ENCODE data around the gene DYRK3. TPM values are rescaled to one million over a fixed set of nuclear protein-coding genes. Genes with fewer than 3 reads are reported as not detected.
A peak's percentile ranks its signal among the peaks of the same experiment; 100 is the strongest.

The DYRK3 gene
- total and polyA plus RNA-seq, 9 of the 15 experiments (the other 6 are each of a cell fraction or from before 2014, with no cell fraction given): 4.5 to 33.7 (median 25.7) TPM

GRCh38 chr1:206635080-206635977, at the start of gene DYRK3 (continued):
- TF ChIP-seq, protein P1, sequence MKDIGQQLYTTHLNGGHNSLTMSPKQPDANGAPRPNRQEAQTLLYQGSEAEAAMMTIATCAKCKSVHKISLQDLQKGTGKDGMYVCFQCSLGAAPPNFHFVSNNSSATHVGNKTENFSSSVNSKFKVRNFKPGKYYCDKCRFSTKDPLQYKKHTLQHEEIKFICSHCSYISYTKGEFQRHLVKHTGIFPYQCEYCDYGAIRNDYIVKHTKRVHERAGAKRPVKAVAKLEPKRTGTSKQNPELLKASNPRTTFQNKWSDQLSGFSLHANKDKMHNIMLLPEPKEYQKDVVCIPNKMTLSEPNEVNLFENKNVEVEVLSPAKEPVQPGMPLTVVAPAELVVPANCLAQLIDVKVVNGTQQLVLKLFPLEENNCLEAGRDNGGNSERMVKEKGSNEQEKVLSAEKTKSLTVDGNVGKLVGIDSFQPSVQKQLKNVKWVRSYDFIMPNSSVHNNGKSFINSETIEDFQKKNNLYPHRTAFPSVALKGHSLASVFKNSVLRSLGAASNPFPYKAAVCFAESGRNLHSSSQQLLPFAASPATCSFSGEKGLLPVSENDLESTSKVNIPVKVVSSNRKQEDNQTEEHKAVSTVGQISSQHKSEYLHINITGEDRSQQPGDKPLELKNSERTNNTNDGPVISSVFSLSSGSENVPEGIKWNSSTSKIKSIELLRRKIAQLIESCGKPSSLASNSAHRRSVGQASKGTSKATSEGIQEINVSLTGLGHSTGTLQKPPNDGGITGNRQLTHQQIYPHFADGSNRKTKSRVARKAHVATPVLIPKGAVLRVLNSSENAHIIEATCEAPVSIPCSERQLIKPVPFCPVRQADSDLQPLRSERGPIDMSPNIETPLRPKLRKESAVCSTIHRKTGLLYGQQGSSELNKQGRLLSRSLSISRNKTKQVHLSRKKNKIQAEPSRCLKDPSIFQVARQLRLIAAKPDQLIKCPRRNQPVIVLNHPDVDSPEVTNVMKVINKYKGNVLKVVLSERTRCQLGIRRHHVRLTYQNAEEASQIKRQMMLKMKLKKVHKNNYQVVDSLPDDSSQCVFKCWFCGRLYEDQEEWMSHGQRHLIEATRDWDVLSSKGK (CRISPR knock-in tag; IDR thresholded peaks at IDR 0.05): no peak
- TF ChIP-seq ZBED1 (IDR thresholded peaks at IDR 0.05): peak; percentile 73; the same call in 1 of the 2 replicates
- TF ChIP-seq ZNF197 (CRISPR knock-in tag; IDR thresholded peaks at IDR 0.05; ENCODE audit: low read depth): no peak
- no peak for TF ChIP-seq PHB (CRISPR knock-in tag; IDR thresholded peaks at IDR 0.05)
- peak; percentile 98 to 99 for TF ChIP-seq MAZ (CRISPR knock-in tag; conservative IDR thresholded peaks at IDR 0.05 in 1 of 2, IDR thresholded peaks at IDR 0.05 in 1 of 2)
- TF ChIP-seq SNRNP70 (optimal IDR thresholded peaks at IDR 0.05; ENCODE audit: low read depth, low read length): no peak
- no peak for TF ChIP-seq ADNP (tag; IDR thresholded peaks at IDR 0.05)
- peak; percentile 48; the same call in 1 of the 2 replicates for TF ChIP-seq ELF1 (tag; IDR thresholded peaks at IDR 0.05)
- TF ChIP-seq DACH1 (IDR thresholded peaks at IDR 0.05; ENCODE audit: partially characterized antibody): peak; percentile 31
- TF ChIP-seq, protein P2, sequence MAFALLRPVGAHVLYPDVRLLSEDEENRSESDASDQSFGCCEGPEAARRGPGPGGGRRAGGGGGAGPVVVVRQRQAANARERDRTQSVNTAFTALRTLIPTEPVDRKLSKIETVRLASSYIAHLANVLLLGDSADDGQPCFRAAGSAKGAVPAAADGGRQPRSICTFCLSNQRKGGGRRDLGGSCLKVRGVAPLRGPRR (CRISPR knock-in tag; IDR thresholded peaks at IDR 0.05): no peak
- TF ChIP-seq SP1 (CRISPR knock-in tag; IDR thresholded peaks at IDR 0.05): peak; percentile 97
- TF ChIP-seq MXD1 (CRISPR knock-in tag; IDR thresholded peaks at IDR 0.05; ENCODE audit: borderline replicate concordance, poor library complexity, severe bottlenecking): peak; percentile 38
- no peak for TF ChIP-seq NR2F6 (CRISPR knock-in tag; IDR thresholded peaks at IDR 0.05)
- TF ChIP-seq, protein P3, sequence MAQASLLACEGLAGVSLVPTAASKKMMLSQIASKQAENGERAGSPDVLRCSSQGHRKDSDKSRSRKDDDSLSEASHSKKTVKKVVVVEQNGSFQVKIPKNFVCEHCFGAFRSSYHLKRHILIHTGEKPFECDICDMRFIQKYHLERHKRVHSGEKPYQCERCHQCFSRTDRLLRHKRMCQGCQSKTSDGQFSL (CRISPR knock-in tag; IDR thresholded peaks at IDR 0.05): peak; percentile 72; the same call in 1 of the 2 replicates
- TF ChIP-seq, protein P3 (tag; IDR thresholded peaks at IDR 0.05): peak in 1 of 2 experiments; percentile 21; a peak in 1 of 4 replicates
- peak; percentile 59; the same call in 1 of the 2 replicates for TF ChIP-seq SREBF1 (IDR thresholded peaks at IDR 0.05; ENCODE audit: borderline replicate concordance, low read depth, low read length)
- peak; percentile 99 for TF ChIP-seq POLR2G (IDR thresholded peaks at IDR 0.05; ENCODE audit: low read depth, low read length)
- TF ChIP-seq MYNN (IDR thresholded peaks at IDR 0.05): no peak
- TF ChIP-seq MYNN (CRISPR knock-in tag; IDR thresholded peaks at IDR 0.05): no peak
- no peak for TF ChIP-seq ZKSCAN8 (CRISPR knock-in tag; IDR thresholded peaks at IDR 0.05)
- peak; percentile 80 for TF ChIP-seq GATAD2A (IDR thresholded peaks at IDR 0.05)
- peak; percentile 91 for TF ChIP-seq SUPT5H (IDR thresholded peaks at IDR 0.05)
